Renal cortex interstitium (tissue), 11 donors: ENCODE data around the gene GLYAT. TPM values are rescaled to one million over a fixed set of nuclear protein-coding genes. Genes with fewer than 3 reads are reported as not detected.
"Not testable (repeated sequence)": the region's sequence is repeated elsewhere in the genome, so short reads cannot be mapped to it uniquely, and the experiment has no call there.

Experiments used
- DNase-seq, 11 donors: peaks; one replicate each; pipeline ENCODE4 v3.0.0-alpha.2; 2013; ENCODE audit warnings: low read depth in 9 of 11, low spot score in 4 of 11; ENCODE audit errors: extremely low read depth in 1 of 11
- polyA plus RNA-seq, 3 donors: library from polyadenylated mRNA; unstranded; fragments of 120-200 nt; gene quantifications; one replicate each; pipeline ENCODE4 v1.2.1, GENCODE V29; 2013; ENCODE audit not compliant: insufficient read length in 3 of 3

Gene GLYAT
- polyA plus RNA-seq, 3 donors: 156 to 192 (median 168) TPM

GRCh38 chr11:58712531-58712930 is 19.2 kb downstream of the GLYAT start:
- no peak for DNase-seq

- no peak for DNase-seq
Observed at GRCh38 chr11:58711832-58712231, 19.9 kb downstream of the GLYAT start.

- DNase-seq: no peak
Observed at GRCh38 chr11:58707767-58708166, 24.0 kb downstream of the GLYAT start.

- DNase-seq: not testable (repeated sequence)
Observed at GRCh38 chr11:58696825-58697224, 34.9 kb downstream of the GLYAT start.

GRCh38 chr11:58693026-58693425 is 38.7 kb downstream of the GLYAT start:
- DNase-seq: no peak

GRCh38 chr11:58691675-58692074 is 40.1 kb downstream of the GLYAT start:
- no peak for DNase-seq

- no peak for DNase-seq
Observed at GRCh38 chr11:58688789-58689503, 42.8 kb downstream of the GLYAT start.

GRCh38 chr11:58685973-58686722 is 45.6 kb downstream of the GLYAT start:
- DNase-seq: no peak

GRCh38 chr11:58682660-58683059 is 49.1 kb downstream of the GLYAT start:
- not testable (repeated sequence) for DNase-seq

- not testable (repeated sequence) for DNase-seq
Observed at GRCh38 chr11:58677536-58677935, 54.2 kb downstream of the GLYAT start.

- no peak for DNase-seq
Observed at GRCh38 chr11:58676563-58677135, 55.1 kb downstream of the GLYAT start.

GRCh38 chr11:58675334-58676155 is 56.2 kb downstream of the GLYAT start:
- DNase-seq: peak; percentile 15 to 53 (median 33)

- no peak for DNase-seq
Observed at GRCh38 chr11:58674609-58675008, 57.1 kb downstream of the GLYAT start.

GRCh38 chr11:58671983-58672633 is 59.6 kb downstream of the GLYAT start:
- DNase-seq: no peak

GRCh38 chr11:58659910-58660570 is 71.7 kb downstream of the GLYAT start:
- DNase-seq: no peak

- DNase-seq: no peak
Observed at GRCh38 chr11:58659404-58659803, 72.3 kb downstream of the GLYAT start.
